GM21528 (cell line): ENCODE results near the gene ALPG.
"Not testable (repeated sequence)": the region's sequence is repeated elsewhere in the genome, so short reads cannot be mapped to it uniquely, and the experiment has no call there.

Source experiments
- ATAC-seq: cut with Tn5 transposase; IDR thresholded peaks from one replicate; pipeline ENCODE4 v1.9.1; 2021; ENCODE audit warnings: mild to moderate bottlenecking, moderate library complexity; ENCODE audit not compliant: unreplicated experiment, low FRiP score

ALPG gene

DNA sequence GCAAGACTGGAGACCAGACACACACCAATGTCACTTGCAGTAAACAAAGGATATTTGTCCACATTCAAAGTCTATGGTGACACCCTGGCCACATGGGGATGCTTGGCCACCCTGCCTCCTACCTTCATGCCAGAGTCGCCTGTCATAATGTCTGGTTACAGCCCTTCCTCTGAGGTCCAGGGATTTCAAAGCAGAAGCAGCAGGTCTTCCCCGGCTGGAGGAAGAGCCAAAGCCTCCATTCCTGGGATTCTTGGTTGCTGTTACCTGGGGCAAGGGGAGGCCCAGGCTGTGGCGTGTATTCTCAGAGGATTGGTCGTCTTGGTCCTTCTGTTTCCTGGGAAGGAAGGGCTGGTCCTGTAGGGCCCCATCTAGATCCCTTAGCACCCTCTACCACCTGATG, 30.4 kb upstream of the ALPG start:
- no peak for ATAC-seq

DNA sequence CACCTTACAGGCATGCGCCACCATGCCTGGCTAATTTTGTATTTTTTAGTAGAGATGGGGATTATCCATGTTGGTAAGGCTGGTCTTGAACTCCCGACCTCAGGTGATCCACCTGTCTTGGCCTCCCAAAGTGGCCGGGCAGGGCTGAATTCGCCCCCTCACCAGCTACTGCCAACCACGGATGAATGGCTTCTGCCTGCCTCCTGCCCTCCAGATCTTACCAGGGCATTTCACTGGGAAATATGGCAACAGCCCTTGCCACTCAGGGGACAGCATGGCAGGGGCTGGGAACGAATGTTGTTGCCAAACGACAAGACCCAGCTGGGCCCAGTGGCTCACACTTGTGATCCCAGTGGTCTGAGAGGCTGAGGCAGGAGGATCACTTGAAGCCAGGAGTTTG, 29.9 kb upstream of the ALPG start:
- ATAC-seq: no peak

DNA sequence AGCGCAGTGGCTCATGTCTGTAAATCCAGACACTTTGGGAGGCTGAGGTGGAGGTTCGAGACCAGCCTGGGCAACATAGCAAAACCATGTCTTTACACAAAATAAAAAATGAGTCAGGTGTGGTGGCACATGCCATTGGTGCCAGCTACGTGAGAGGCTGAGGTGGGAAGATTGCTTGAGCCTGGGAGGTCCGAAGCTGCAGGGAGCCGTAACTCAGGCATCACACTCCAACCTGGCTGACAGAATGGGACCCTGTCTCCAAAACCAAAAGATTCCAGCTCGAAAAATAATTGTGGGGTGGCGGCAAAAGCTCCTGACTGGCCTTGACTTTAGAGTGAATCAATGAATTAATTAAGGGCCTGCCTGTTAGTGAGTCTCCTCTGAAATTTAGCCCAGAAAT, 29.3 kb upstream of the ALPG start:
- no peak for ATAC-seq

- no peak for ATAC-seq
Observed at GRCh38 chr2:232377841-232378734, 28.6 kb upstream of the ALPG start.

DNA sequence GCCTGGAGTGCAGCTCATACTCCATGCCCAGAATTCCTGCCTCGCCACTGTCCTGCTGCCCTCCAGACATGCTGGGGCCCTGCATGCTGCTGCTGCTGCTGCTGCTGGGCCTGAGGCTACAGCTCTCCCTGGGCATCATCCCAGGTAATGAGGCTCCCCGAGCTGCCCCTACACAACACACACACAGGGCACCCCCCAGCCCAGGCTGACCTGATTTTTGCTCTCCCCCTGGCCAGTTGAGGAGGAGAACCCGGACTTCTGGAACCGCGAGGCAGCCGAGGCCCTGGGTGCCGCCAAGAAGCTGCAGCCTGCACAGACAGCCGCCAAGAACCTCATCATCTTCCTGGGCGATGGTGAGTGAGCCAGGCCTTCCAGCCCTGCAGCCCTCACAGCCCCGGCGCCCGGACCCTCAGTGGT, 27.9 kb upstream of the ALPG start, which contains the start of gene ALPP:
Gene ALPP (plus strand): TSS at position 17 of the 417 bp plus-strand sequence. CDS start 52 bp downstream, at position 69.
- ATAC-seq: not testable (repeated sequence)

- ATAC-seq: not testable (repeated sequence)
Observed at GRCh38 chr2:232379610-232380590, 26.7 kb upstream of the ALPG start.

DNA sequence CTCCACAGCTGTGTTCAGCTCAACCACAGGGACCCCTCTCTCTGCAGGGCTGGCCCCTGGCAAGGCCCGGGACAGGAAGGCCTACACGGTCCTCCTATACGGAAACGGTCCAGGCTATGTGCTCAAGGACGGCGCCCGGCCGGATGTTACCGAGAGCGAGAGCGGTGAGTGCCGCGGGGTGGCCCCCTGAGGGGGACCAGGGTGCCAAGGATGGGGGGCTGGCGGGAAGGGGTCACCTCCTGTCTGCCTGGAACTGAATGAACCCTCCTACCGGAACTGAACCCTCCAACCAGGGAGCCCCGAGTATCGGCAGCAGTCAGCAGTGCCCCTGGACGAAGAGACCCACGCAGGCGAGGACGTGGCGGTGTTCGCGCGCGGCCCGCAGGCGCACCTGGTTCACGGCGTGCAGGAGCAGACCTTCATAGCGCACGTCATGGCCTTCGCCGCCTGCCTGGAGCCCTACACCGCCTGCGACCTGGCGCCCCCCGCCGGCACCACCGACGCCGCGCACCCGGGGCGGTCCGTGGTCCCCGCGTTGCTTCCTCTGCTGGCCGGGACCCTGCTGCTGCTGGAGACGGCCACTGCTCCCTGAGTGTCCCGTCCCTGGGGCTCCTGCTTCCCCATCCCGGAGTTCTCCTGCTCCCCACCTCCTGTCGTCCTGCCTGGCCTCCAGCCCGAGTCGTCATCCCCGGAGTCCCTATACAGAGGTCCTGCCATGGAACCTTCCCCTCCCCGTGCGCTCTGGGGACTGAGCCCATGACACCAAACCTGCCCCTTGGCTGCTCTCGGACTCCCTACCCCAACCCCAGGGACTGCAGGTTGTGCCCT, 25.2 kb upstream of the ALPG start:
- ATAC-seq: not testable (repeated sequence)

GRCh38 chr2:232382331-232383225, 24.1 kb upstream of the ALPG start:
- no peak for ATAC-seq

GRCh38 chr2:232384466-232384865, 22.2 kb upstream of the ALPG start:
- ATAC-seq: no peak

GRCh38 chr2:232385058-232385457, 21.6 kb upstream of the ALPG start:
- not testable (repeated sequence) for ATAC-seq

- no peak for ATAC-seq
Observed at GRCh38 chr2:232385660-232386489, 20.8 kb upstream of the ALPG start.

DNA sequence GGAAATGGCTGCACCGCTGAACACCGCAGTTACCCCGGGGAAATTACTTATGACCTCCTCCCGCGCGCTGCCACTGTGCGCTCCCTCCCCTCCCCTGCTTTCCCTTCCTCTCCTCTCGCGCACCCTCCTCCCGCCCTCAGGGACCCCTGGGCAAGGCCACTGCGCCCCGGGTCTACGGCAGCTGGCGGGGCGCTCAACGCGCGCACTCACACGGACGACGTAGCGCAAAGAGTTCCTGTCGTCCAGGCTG, 20.2 kb upstream of the ALPG start:
- no peak for ATAC-seq

DNA sequence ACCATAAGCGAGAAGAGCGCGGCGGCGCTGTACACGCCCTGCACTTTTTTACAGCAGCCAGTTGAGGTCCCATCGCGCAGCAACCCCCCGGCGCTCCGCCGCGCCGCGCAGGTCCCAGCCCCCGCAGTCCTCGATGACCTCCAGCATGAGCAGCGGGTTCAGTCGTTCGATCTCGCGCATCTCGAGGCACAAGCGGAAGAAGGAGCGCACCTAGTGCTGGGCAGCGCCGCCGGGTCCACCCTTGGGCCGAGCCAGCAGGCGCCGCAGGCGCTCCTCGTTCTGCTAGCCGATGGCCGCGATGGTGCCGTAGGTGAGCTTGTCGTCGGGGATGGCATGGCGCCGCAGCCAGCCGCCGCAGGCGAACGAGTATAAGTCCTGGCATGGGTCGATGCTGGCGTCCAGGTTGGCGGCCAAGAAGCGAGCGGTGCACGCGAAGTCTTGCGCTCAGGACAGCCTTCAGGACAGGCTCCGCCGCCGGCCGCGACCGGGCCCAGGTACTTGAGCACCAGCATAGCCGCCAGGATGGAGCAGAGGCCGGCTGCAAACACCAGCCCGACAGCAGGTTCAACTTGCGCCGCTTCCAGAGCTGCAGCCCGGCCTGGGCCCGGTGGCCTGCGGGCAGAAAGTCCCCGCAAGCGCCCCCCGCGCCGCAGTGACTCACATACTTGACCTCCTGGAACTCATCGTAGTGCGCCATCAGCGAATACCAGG, 19.7 kb upstream of the ALPG start:
- ATAC-seq: no peak

GRCh38 chr2:232387451-232388171, 19.0 kb upstream of the ALPG start:
- no peak for ATAC-seq

DNA sequence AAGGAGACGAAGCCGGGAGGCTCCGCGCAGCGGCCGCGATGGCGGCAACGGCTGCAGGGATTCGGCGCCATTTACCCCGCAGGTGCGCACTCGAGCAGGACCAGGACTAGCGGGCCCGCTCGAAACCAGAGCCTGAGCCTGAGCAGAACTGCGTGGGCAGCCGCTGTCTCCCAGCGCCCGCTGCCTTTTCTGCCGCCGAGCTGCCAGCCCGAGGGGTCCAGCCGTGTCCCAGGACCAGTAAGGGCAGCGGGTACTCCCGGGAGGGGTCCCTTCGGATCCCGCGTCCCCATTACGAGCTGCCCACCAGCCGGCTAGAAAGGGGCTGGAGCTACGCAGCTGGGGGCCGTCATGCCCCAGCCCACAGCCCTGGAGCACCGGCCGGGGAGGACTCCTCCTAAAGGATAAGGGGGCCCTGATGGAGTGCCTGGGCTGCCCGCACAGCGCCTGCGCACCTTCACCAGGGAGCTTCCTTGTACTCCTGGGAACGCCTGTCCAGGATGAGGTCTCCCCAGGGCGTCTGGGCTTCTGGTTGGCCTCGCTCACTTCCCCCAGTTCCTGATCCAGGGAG, 18.2 kb upstream of the ALPG start:
- ATAC-seq: no peak

DNA sequence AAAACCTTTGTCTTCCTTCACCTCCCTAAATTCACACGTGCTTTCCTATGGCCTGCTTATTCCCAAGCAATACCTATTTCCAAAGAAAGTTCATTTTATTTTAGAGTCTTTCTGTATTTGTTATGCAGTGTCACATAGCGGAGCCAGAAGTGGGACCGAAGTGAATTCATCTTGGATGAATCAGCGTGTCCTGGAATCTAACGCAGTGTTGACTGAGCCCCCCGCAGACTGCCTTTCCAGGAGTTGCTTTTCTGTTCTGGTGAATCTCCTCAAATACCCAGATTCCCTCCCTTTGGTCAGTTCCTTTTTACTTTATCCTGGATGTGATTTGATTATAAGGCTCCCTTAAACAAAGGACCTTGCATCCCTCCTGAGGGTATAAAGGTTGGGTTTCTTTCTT, 17.3 kb upstream of the ALPG start:
- ATAC-seq: no peak

DNA sequence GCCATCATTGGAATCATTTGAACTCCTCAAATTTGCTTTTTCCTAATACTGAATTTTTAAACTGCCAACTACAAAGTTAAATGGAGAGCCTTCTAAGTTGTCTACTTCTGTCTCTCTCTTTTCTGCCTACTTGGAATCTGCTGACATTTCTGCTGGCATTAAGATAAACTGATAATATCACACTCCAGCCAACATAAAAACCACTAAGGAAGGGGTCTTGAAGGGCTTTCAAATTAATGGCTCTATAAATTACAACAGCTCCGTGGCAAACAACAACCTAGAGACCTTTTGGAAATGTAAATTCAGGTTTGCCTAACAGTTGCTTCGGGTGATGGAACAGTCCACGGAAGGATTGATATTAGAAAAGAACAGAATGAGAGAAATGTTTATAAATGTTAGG, 16.0 kb upstream of the ALPG start:
- no peak for ATAC-seq
